Erythroblast (primary cell): ENCODE measurements around the gene SERPING1.
A peak's percentile ranks its signal among the peaks of the same experiment; 100 is the strongest.
"Not testable (repeated sequence)": the region's sequence is repeated elsewhere in the genome, so short reads cannot be mapped to it uniquely, and the experiment has no call there.

Experiments
- DNase-seq, 2 experiments: peaks; one replicate each; lab custom pipeline; 2025; lab: John Stamatoyannopoulos, UW
- GATA1 ChIP-seq: IDR thresholded peaks from 2 replicates; pipeline ENCODE4 v1.6.1; 2011; ENCODE audit warnings: low read depth, mild to moderate bottlenecking, control low read depth, low read length, moderate library complexity
- POLR2A ChIP-seq: IDR thresholded peaks from 2 replicates; pipeline ENCODE4 v1.6.1; 2011; ENCODE audit warnings: mild to moderate bottlenecking, low read length

Gene SERPING1

GRCh38 chr11:57647960-57648800, 50.7 kb downstream of the SERPING1 start:
- DNase-seq, result peak; percentile 98 to 99
- peak; percentile 100 for TF ChIP-seq POLR2A
- TF ChIP-seq GATA1, result peak; percentile 96

GRCh38 chr11:57648801-57649735, 51.6 kb downstream of the SERPING1 start:
- peak; percentile 74 to 85 for DNase-seq
- TF ChIP-seq POLR2A (no peak), GATA1 (no peak)

- peak; percentile 25 for TF ChIP-seq POLR2A
- TF ChIP-seq GATA1, result no peak
- DNase-seq, result peak; percentile 87 to 94
Measured at GRCh38 chr11:57649826-57650738, 52.6 kb downstream of the SERPING1 start, which contains the start of gene YPEL4. Gene YPEL4 (minus strand): TSS chr11:57649912. CDS start chr11:57647107, 2,805 bp downstream.

GRCh38 chr11:57650739-57651090, 53.2 kb downstream of the SERPING1 start:
- DNase-seq, result no peak
- TF ChIP-seq GATA1 (no peak), POLR2A (no peak)

GRCh38 chr11:57651408-57651807, 53.9 kb downstream of the SERPING1 start:
- DNase-seq, result no peak
- TF ChIP-seq GATA1 (no peak), POLR2A (no peak)

GRCh38 chr11:57652230-57652629, 54.7 kb downstream of the SERPING1 start:
- not testable (repeated sequence) for DNase-seq

- no peak for DNase-seq
- TF ChIP-seq POLR2A (no peak), GATA1 (no peak)
Measured at GRCh38 chr11:57652662-57653061, 55.2 kb downstream of the SERPING1 start.

GRCh38 chr11:57653163-57653562, 55.7 kb downstream of the SERPING1 start:
- no peak for TF ChIP-seq POLR2A
- TF ChIP-seq GATA1, result no peak

GRCh38 chr11:57656885-57657193, 59.4 kb downstream of the SERPING1 start:
- no peak for DNase-seq
- TF ChIP-seq GATA1 (no peak), POLR2A (no peak)

More at GRCh38 chr11:57653163-57653562, 55.7 kb downstream of the SERPING1 start:
- DNase-seq, result no peak

- DNase-seq, result peak; percentile 98 to 99
- TF ChIP-seq POLR2A, result peak; percentile 73
- TF ChIP-seq GATA1, result no peak
Measured at GRCh38 chr11:57657194-57658022, 59.9 kb downstream of the SERPING1 start, which contains the start of gene CLP1. Gene CLP1 (plus strand): TSS chr11:57657762. CDS start chr11:57659477, 1,715 bp downstream.

GRCh38 chr11:57658023-57658361, 60.5 kb downstream of the SERPING1 start:
- TF ChIP-seq POLR2A (no peak), GATA1 (no peak)
- DNase-seq, result peak; percentile 35 to 57

- DNase-seq, result no peak
- TF ChIP-seq POLR2A, result no peak
- TF ChIP-seq GATA1, result no peak
Measured at GRCh38 chr11:57659669-57660068, 62.2 kb downstream of the SERPING1 start.

- peak; percentile 54 to 61 for DNase-seq
- TF ChIP-seq GATA1, result no peak
- TF ChIP-seq POLR2A, result no peak
Measured at GRCh38 chr11:57662893-57663292, 65.4 kb downstream of the SERPING1 start.
